ENCODE measurements around the gene PARD6B. TPM values are rescaled to one million over a fixed set of nuclear protein-coding genes. Genes with fewer than 3 reads are reported as not detected.

PARD6B gene
- total RNA-seq, 2 donors from 2014 or later = 29.0 to 36.7 TPM

- peaks cover 14% of the 10 kb centered on the region for H3K4me1 Mint-ChIP-seq
- no peaks in the 10 kb centered on the region for H3K36me3 ChIP-seq (ENCODE audit: control insufficient read depth, insufficient read depth, low read length)
- no peaks in the 10 kb centered on the region for H3K36me3 Mint-ChIP-seq (ENCODE audit: low read depth)
- no peak overlapping the region for H3K9ac ChIP-seq (ENCODE audit: extremely low read depth, low read length, poor library complexity, severe bottlenecking)
- WGBS, 2 experiments (ENCODE audit: insufficient coverage in 1 of 2, insufficient read length in 1 of 2) = 92 to 94% methylated on average over 9 to 10 of the region's 10 CpGs
- H3K9me3 Mint-ChIP-seq = no peaks in the 10 kb centered on the region
- H3K27me3 Mint-ChIP-seq (ENCODE audit: insufficient read depth) = peaks cover 2% of the 10 kb centered on the region
- no peak for TF ChIP-seq CTCF (conservative IDR thresholded peaks at IDR 0.05)
- no peaks in the 10 kb centered on the region for H3K9me3 ChIP-seq (ENCODE audit: control insufficient read depth, low read length)
- no peak overlapping the region for H3K27ac Mint-ChIP-seq
- H3K4me3 Mint-ChIP-seq = no peak overlapping the region
- H3K27ac ChIP-seq (ENCODE audit: low read depth, low read length) = no peak overlapping the region
- DNase-seq = no peak
- H3K4me3 ChIP-seq (ENCODE audit: low read length) = no peak overlapping the region
- peaks cover 4% of the 10 kb centered on the region for H3K4me1 ChIP-seq (ENCODE audit: control insufficient read depth, insufficient read depth, low read length)
- H3K27me3 ChIP-seq (ENCODE audit: control insufficient read depth, insufficient read depth, low read length, poor library complexity, severe bottlenecking) = no peaks in the 10 kb centered on the region
Measured at GRCh38 chr20:50725724-50726005, 5.7 kb upstream of the PARD6B start.

- peak; percentile 10 for DNase-seq
- Histone ChIP-seq H3K27me3 (ENCODE audit: control insufficient read depth, insufficient read depth, low read length, poor library complexity, severe bottlenecking) (no peaks in the 10 kb centered on the region), H3K9ac (ENCODE audit: extremely low read depth, low read length, poor library complexity, severe bottlenecking) (no peak overlapping the region), H3K9me3 (ENCODE audit: control insufficient read depth, low read length) (no peaks in the 10 kb centered on the region), H3K36me3 (ENCODE audit: control insufficient read depth, insufficient read depth, low read length) (no peaks in the 10 kb centered on the region), H3K4me1 (ENCODE audit: control insufficient read depth, insufficient read depth, low read length) (peaks cover 4% of the 10 kb centered on the region), H3K27ac (ENCODE audit: low read depth, low read length) (no peak overlapping the region), H3K4me3 (ENCODE audit: low read length) (no peak overlapping the region)
- peaks cover 2% of the 10 kb centered on the region for H3K27me3 Mint-ChIP-seq (ENCODE audit: insufficient read depth)
- peaks cover 14% of the 10 kb centered on the region for H3K4me1 Mint-ChIP-seq
- H3K4me3 Mint-ChIP-seq = no peak overlapping the region
- WGBS, 2 experiments (ENCODE audit: insufficient coverage in 1 of 2, insufficient read length in 1 of 2) = 85% methylated on average over 4 of the region's 4 CpGs; no CpG with 5 or more reads in 1 of the 2 experiments
- no peaks in the 10 kb centered on the region for H3K36me3 Mint-ChIP-seq (ENCODE audit: low read depth)
- no peak overlapping the region for H3K27ac Mint-ChIP-seq
- no peaks in the 10 kb centered on the region for H3K9me3 Mint-ChIP-seq
- TF ChIP-seq CTCF (conservative IDR thresholded peaks at IDR 0.05) = no peak
Measured at GRCh38 chr20:50726955-50727791, 4.2 kb upstream of the PARD6B start.

GRCh38 chr20:50727792-50728485 lies 3.4 kb upstream of the PARD6B start:
- peaks cover 2% of the 10 kb centered on the region for H3K27me3 Mint-ChIP-seq (ENCODE audit: insufficient read depth)
- H3K4me3 Mint-ChIP-seq = no peak overlapping the region
- WGBS, 2 experiments (ENCODE audit: insufficient coverage in 1 of 2, insufficient read length in 1 of 2) = 91 to 97% methylated on average over 7 to 8 of the region's 8 CpGs
- peaks cover 16% of the 10 kb centered on the region for H3K4me1 Mint-ChIP-seq
- TF ChIP-seq CTCF (conservative IDR thresholded peaks at IDR 0.05) = no peak
- no peak overlapping the region for H3K27ac Mint-ChIP-seq
- no peaks in the 10 kb centered on the region for H3K36me3 ChIP-seq (ENCODE audit: control insufficient read depth, insufficient read depth, low read length)
- H3K27ac ChIP-seq (ENCODE audit: low read depth, low read length) = no peak overlapping the region
- no peaks in the 10 kb centered on the region for H3K9me3 ChIP-seq (ENCODE audit: control insufficient read depth, low read length)
- peak; percentile 38 for DNase-seq
- H3K9ac ChIP-seq (ENCODE audit: extremely low read depth, low read length, poor library complexity, severe bottlenecking) = no peak overlapping the region
- H3K27me3 ChIP-seq (ENCODE audit: control insufficient read depth, insufficient read depth, low read length, poor library complexity, severe bottlenecking) = no peaks in the 10 kb centered on the region
- H3K36me3 Mint-ChIP-seq (ENCODE audit: low read depth) = no peaks in the 10 kb centered on the region
- peaks cover 4% of the 10 kb centered on the region for H3K4me1 ChIP-seq (ENCODE audit: control insufficient read depth, insufficient read depth, low read length)
- H3K4me3 ChIP-seq (ENCODE audit: low read length) = no peak overlapping the region
- H3K9me3 Mint-ChIP-seq = no peaks in the 10 kb centered on the region

Measured in endodermal cell (in vitro differentiated cells).